ENCODE results near the gene GSN. TPM values are rescaled to one million over a fixed set of nuclear protein-coding genes. Genes with fewer than 3 reads are reported as not detected.

GSN gene
- total RNA-seq, 2 donors from 2014 or later, result 1,444 to 3,478 TPM

DNA sequence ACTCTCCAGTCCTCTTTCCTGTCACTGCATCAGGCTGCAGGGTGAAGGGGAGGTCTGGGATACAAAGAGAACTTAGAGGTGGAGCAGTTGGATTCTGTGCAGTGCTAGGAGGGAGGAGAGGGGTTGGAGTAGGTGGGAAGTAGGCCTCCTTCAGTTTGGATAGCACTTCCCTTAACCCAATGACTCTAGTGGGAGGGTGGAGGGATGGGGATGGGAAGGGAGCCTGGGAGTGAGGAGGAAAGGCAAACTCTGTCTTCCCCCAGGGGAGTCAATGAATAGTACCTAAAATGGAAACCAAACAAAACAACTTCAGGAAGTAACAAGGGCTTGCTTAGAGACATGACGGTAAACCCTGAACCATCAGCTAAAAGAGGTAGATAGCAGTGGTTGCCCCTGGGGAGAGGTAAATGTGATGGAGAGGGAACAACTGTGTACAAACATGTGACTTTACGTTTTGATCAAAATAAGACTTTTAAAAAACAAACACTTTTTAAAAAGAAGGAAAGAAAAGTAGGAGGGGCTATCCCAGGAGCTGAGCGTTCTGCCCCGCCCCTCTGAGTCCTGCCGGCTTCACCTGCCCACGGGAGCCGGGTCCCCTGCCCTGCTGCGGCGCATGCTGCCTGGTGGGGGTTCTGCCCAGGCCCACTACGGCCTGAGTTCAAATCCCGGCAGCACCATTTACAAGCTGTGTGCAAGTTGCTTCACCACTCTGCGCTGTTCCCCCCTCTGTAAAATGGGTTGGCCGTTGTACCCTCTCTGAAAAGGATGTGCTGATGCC, 30.9 kb downstream of the GSN start:
- peaks cover 22% of the 10 kb centered on the region for H3K36me3 ChIP-seq
- H3K4me3 ChIP-seq, result peak overlapping the region; percentile 56 to 63
- H3K4me1 ChIP-seq, result peaks cover 0 to 87% of the 10 kb centered on the region in 2 donors
- H3K9me3 ChIP-seq, result no peaks in the 10 kb centered on the region
- no peak for DNase-seq (ENCODE audit: low spot score)
- H3K27me3 ChIP-seq, result no peaks in the 10 kb centered on the region
- TF ChIP-seq, protein P1, sequence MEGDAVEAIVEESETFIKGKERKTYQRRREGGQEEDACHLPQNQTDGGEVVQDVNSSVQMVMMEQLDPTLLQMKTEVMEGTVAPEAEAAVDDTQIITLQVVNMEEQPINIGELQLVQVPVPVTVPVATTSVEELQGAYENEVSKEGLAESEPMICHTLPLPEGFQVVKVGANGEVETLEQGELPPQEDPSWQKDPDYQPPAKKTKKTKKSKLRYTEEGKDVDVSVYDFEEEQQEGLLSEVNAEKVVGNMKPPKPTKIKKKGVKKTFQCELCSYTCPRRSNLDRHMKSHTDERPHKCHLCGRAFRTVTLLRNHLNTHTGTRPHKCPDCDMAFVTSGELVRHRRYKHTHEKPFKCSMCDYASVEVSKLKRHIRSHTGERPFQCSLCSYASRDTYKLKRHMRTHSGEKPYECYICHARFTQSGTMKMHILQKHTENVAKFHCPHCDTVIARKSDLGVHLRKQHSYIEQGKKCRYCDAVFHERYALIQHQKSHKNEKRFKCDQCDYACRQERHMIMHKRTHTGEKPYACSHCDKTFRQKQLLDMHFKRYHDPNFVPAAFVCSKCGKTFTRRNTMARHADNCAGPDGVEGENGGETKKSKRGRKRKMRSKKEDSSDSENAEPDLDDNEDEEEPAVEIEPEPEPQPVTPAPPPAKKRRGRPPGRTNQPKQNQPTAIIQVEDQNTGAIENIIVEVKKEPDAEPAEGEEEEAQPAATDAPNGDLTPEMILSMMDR (IDR thresholded peaks at IDR 0.05), result no peak
- H3K27ac ChIP-seq, result peak overlapping the region; percentile 87 to 97

DNA sequence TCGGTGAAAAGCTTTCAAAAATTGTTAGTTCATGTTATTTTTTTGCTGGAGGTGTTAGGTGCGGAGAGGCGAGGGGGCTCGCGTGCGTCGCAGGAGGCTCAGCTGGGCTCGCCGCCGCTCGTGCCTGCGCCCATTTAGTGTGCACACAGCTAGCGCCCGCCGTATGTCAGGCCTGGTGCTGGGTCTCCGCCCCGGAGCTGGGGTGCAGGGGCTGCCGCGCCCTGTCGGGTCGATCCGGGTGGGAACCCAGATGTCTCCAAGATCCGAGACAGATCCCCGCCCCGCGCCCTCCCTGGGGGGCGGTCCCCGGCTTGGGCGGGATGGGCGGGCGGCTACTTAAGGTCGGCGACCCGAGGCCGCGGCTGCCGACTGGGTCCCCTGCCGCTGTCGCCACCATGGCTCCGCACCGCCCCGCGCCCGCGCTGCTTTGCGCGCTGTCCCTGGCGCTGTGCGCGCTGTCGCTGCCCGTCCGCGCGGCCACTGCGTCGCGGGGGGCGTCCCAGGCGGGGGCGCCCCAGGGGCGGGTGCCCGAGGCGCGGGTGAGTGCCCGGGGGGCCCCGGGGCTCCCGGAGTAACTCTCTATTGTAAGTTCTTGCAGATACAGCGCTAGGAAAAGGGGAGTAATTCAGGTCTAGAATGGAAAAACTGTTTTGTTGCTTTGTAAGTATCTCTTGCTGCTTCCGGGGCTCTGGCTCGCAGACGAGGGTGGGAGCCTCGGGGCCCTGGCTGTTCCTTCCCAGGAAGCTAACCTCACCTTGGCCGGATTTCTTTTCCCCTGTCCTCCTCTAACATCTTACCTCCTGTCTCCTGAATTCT, 31.7 kb downstream of the GSN start:
- H3K9me3 ChIP-seq, result no peaks in the 10 kb centered on the region
- TF ChIP-seq, protein P1 (IDR thresholded peaks at IDR 0.05), result peak in 1 of 2 donors; percentile 13
- H3K27me3 ChIP-seq, result no peaks in the 10 kb centered on the region
- H3K4me1 ChIP-seq, result peaks cover 0 to 87% of the 10 kb centered on the region in 2 donors
- H3K27ac ChIP-seq, result peak overlapping the region; percentile 87 to 97
- H3K36me3 ChIP-seq, result peaks cover 30% of the 10 kb centered on the region
- H3K4me3 ChIP-seq, result peak overlapping the region; percentile 56 to 63
- peak; percentile 90 for DNase-seq (ENCODE audit: low spot score)

DNA sequence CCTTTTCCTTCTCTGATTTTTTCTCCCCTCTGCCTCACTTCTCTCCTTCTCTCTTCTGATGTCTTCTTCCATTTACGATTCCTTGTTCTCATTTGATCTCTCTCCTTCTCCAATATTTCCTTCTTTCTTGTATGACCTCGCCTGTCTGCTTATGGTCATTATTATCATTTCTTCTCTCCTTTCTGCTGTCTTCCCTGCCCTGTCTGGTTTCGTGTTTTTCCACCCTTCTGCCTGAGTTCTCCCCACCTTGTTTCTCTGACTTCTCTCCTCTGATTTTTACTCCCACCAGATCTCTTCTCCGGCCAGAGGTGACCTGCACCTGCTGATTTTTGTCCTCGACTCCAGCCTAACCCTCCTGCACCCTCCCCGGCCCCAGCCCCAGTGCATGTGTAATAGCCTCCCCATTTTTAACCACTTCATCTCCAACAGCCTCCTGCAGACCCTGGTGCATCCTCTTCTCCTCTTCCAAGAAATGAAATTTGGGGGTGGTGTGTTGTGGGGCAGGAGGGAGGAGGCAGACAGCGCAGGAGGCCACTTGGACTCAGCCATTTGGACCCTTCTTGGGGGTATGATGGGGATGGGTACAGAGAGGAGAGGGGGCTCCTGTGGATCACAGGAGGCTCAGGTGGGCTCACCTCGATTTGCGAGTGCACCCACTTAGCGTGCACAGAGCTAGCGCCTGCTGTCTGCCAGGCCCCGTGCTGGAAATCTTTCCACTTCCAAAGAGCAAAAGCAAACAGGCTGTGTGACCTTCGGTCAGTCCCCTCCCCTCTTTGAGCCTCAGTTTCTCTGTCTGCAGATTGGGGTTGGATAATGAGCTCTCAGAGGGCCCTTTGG, 32.5 kb downstream of the GSN start:
- Histone ChIP-seq H3K4me1 (peaks cover 0 to 87% of the 10 kb centered on the region in 2 donors), H3K36me3 (peaks cover 39% of the 10 kb centered on the region), H3K27me3 (no peaks in the 10 kb centered on the region), H3K4me3 (peak overlapping the region; percentile 56 to 63), H3K27ac (peak overlapping the region; percentile 87 to 97), H3K9me3 (no peaks in the 10 kb centered on the region)
- TF ChIP-seq, protein P1 (IDR thresholded peaks at IDR 0.05), result no peak
- no peak for DNase-seq (ENCODE audit: low spot score)

DNA sequence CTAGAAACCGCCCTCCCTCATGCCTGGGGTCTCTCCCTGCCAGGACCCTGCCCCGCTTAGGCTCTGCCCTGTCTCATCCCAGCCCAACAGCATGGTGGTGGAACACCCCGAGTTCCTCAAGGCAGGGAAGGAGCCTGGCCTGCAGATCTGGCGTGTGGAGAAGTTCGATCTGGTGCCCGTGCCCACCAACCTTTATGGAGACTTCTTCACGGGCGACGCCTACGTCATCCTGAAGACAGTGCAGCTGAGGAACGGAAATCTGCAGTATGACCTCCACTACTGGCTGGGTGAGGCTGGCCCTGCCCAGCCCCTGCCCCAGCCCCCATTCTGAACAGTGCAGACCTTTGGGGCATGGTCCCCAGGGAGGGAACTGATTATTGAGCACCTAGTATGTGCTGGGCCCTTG, 33.9 kb downstream of the GSN start:
- Histone ChIP-seq H3K27ac (peak overlapping the region; percentile 87 to 97), H3K27me3 (no peaks in the 10 kb centered on the region), H3K9me3 (no peaks in the 10 kb centered on the region), H3K4me3 (peak overlapping the region; percentile 56 to 63), H3K36me3 (peaks cover 52% of the 10 kb centered on the region), H3K4me1 (peaks cover 0 to 75% of the 10 kb centered on the region in 2 donors)
- DNase-seq (ENCODE audit: low spot score), result no peak
- TF ChIP-seq, protein P1 (IDR thresholded peaks at IDR 0.05), result no peak

DNA sequence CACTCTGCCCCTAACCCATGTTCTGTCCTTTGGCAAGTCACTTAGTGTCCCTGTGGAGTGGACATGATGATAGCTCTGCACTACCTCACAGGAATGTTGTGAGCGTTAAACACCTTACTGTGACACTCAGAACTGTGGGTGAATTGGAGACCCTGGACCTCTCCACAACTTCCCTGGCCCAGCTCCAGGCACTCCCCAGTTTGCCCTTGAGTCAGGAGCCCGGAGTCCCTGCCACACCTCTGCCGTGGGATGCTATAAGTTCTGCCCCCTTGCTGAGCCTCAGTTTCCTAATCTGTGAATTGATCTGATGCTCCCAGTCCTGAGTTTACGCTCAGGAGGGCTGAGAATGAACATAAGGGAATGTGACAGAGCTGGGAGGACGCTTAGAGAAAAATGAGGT, 34.4 kb downstream of the GSN start:
- Histone ChIP-seq H3K36me3 (peaks cover 57% of the 10 kb centered on the region), H3K4me1 (peaks cover 0 to 70% of the 10 kb centered on the region in 2 donors), H3K4me3 (peak overlapping the region; percentile 56 to 63), H3K27ac (peak overlapping the region; percentile 87 to 97), H3K9me3 (no peaks in the 10 kb centered on the region), H3K27me3 (no peaks in the 10 kb centered on the region)
- no peak for DNase-seq (ENCODE audit: low spot score)
- TF ChIP-seq, protein P1 (IDR thresholded peaks at IDR 0.05), result no peak

Measured in right atrium auricular region (tissue), 2 donors.